GM19023 (cell line): ENCODE results near the gene PITPNB.

ENCODE experiments used
- ATAC-seq: cut with Tn5 transposase; IDR thresholded peaks from one replicate; pipeline ENCODE4 v1.9.1; 2021; ENCODE audit warnings: mild to moderate bottlenecking, moderate library complexity; ENCODE audit not compliant: unreplicated experiment

PITPNB gene

GRCh38 chr22:27863001-27863400, 56.1 kb downstream of the PITPNB start:
- ATAC-seq = no peak

- ATAC-seq = no peak
Observed at GRCh38 chr22:27859336-27859735, 59.7 kb downstream of the PITPNB start.

GRCh38 chr22:27858626-27859025, 60.4 kb downstream of the PITPNB start:
- ATAC-seq = no peak

GRCh38 chr22:27857443-27857842, 61.6 kb downstream of the PITPNB start:
- no peak for ATAC-seq

- no peak for ATAC-seq
Observed at GRCh38 chr22:27856386-27856785, 62.7 kb downstream of the PITPNB start.

GRCh38 chr22:27853424-27853823, 65.6 kb downstream of the PITPNB start:
- no peak for ATAC-seq

- no peak for ATAC-seq
Observed at GRCh38 chr22:27851974-27852746, 66.9 kb downstream of the PITPNB start.

GRCh38 chr22:27850000-27850521, 69.0 kb downstream of the PITPNB start:
- ATAC-seq = no peak

- no peak for ATAC-seq
Observed at GRCh38 chr22:27848005-27848404, 71.1 kb downstream of the PITPNB start.

- no peak for ATAC-seq
Observed at GRCh38 chr22:27846910-27847309, 72.1 kb downstream of the PITPNB start.

- ATAC-seq = no peak
Observed at GRCh38 chr22:27846248-27846757, 72.8 kb downstream of the PITPNB start.

- ATAC-seq = no peak
Observed at GRCh38 chr22:27845644-27846043, 73.4 kb downstream of the PITPNB start.

GRCh38 chr22:27844656-27845591, 74.1 kb downstream of the PITPNB start:
- no peak for ATAC-seq

- ATAC-seq = no peak
Observed at GRCh38 chr22:27844256-27844655, 74.8 kb downstream of the PITPNB start.

GRCh38 chr22:27843441-27843840, 75.6 kb downstream of the PITPNB start:
- ATAC-seq = no peak

- ATAC-seq = no peak
Observed at GRCh38 chr22:27842669-27843431, 76.2 kb downstream of the PITPNB start.

GRCh38 chr22:27842201-27842600, 76.9 kb downstream of the PITPNB start:
- ATAC-seq = no peak

- ATAC-seq = no peak
Observed at GRCh38 chr22:27840436-27840835, 78.6 kb downstream of the PITPNB start.

GRCh38 chr22:27839057-27839660, 79.9 kb downstream of the PITPNB start:
- no peak for ATAC-seq

GRCh38 chr22:27836181-27836580, 82.9 kb downstream of the PITPNB start:
- no peak for ATAC-seq
